Measurements from ENCODE around the gene CDC37. TPM values are rescaled to one million over a fixed set of nuclear protein-coding genes. Genes with fewer than 3 reads are reported as not detected.

CDC37 gene
- total and polyA plus RNA-seq, 4 experiments from 2014 or later: 51.8 to 185 (median 134) TPM

DNA sequence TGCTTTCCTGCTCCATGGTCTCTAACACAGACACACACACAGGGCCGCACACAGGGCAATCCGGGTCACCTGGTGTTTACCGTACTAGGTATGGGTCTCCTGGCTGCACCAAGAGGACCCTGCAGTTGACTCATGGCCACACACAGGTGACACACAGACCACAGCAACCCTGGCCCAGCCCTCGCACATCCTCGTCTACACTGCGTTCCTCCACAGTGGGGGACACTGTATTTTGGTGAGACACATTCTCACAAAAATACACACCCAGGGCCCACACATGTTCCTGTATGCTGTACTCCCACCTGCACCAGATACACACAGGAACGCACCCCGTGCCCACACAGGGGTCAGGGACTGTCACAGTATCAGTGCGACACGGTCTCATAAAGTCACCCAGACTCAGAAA lies 29.8 kb upstream of the CDC37 start:
- Mint-ChIP-seq H3K4me3 (peak overlapping the region; percentile 40 to 76 (median 59)), H3K36me3 (peaks cover 0 to 9% of the 10 kb centered on the region in 2 donors), H3K9me3 (peaks cover 0 to 2% (median 0%) of the 10 kb centered on the region in 8 donors), H3K27ac (peak overlapping the region; percentile 65 to 89 (median 84)), H3K27me3 (peaks cover 7 to 17% of the 10 kb centered on the region in 2 donors), H3K4me1 (peaks cover 20 to 52% (median 36%) of the 10 kb centered on the region in 4 donors)
- H3K4me1 ChIP-seq (ENCODE audit: insufficient read depth, low read length): peaks cover 40% of the 10 kb centered on the region
- H3K27ac ChIP-seq (ENCODE audit: low read depth, low read length): peak overlapping the region; percentile 50
- no peak for DNase-seq
- ChIA-PET POLR2A (ENCODE audit: partially characterized antibody) (interaction anchor here (26.5 kb wide), 1 partner anchor 24 kb away, joined by 470 read pairs; the partner anchor contains the start of gene CDC37), CTCF (ENCODE audit: partially characterized antibody) (interaction anchor here (1.6 to 19.1 kb wide), 3 partner anchors 19 to 173 kb away, joined by 3 to 379 read pairs (median 82); partner anchors contain the start of gene CDC37)
- no peak overlapping the region for H3K4me3 ChIP-seq (ENCODE audit: low read length in 2 of 2)
- H3K9me3 ChIP-seq (ENCODE audit: control insufficient read depth in 1 of 2, low read length in 2 of 2): no peaks in the 10 kb centered on the region
- intact Hi-C loops (cut with micrococcal nuclease): no loop called here
- no peaks in the 10 kb centered on the region for H3K27me3 ChIP-seq (ENCODE audit: insufficient read depth, low read length)
- H3K36me3 ChIP-seq (ENCODE audit: insufficient read depth, low read length): no peaks in the 10 kb centered on the region

GRCh38 chr19:10432736-10433130 lies 29.4 kb upstream of the CDC37 start:
- intact Hi-C loops (cut with micrococcal nuclease): no loop called here
- ChIA-PET POLR2A (ENCODE audit: partially characterized antibody) (interaction anchor here (1.0 to 26.5 kb wide), 3 partner anchors 11 to 162 kb away, joined by 3 to 470 read pairs (median 5); partner anchors contain the start of genes CDC37 and ICAM1), CTCF (ENCODE audit: partially characterized antibody) (interaction anchor here (1.6 to 19.1 kb wide), 2 partner anchors 28 to 173 kb away, joined by 3 to 379 read pairs; partner anchors contain the start of gene CDC37)
- peak overlapping the region; percentile 37 to 89 (median 80) for H3K27ac Mint-ChIP-seq
- H3K9me3 ChIP-seq (ENCODE audit: control insufficient read depth in 1 of 2, low read length in 2 of 2): no peaks in the 10 kb centered on the region
- H3K27me3 Mint-ChIP-seq: peaks cover 8 to 19% of the 10 kb centered on the region in 2 donors
- peaks cover 44% of the 10 kb centered on the region for H3K4me1 ChIP-seq (ENCODE audit: insufficient read depth, low read length)
- H3K4me3 ChIP-seq (ENCODE audit: low read length in 2 of 2): peak overlapping the region in 1 of 2 donors; percentile 11
- peak overlapping the region; percentile 50 for H3K27ac ChIP-seq (ENCODE audit: low read depth, low read length)
- H3K9me3 Mint-ChIP-seq: peaks cover 0 to 5% (median 0%) of the 10 kb centered on the region in 8 donors
- no peaks in the 10 kb centered on the region for H3K27me3 ChIP-seq (ENCODE audit: insufficient read depth, low read length)
- peak overlapping the region; percentile 40 to 76 (median 61) for H3K4me3 Mint-ChIP-seq
- peaks cover 24 to 56% (median 40%) of the 10 kb centered on the region in 4 donors for H3K4me1 Mint-ChIP-seq
- H3K36me3 ChIP-seq (ENCODE audit: insufficient read depth, low read length): no peaks in the 10 kb centered on the region
- no peak for DNase-seq
- peaks cover 0 to 12% of the 10 kb centered on the region in 2 donors for H3K36me3 Mint-ChIP-seq

- no peaks in the 10 kb centered on the region for H3K9me3 ChIP-seq (ENCODE audit: control insufficient read depth in 1 of 2, low read length in 2 of 2)
- H3K4me1 ChIP-seq (ENCODE audit: insufficient read depth, low read length): peaks cover 50% of the 10 kb centered on the region
- Mint-ChIP-seq H3K9me3 (peaks cover 0 to 7% (median 0%) of the 10 kb centered on the region in 8 donors), H3K27me3 (peaks cover 8 to 19% of the 10 kb centered on the region in 2 donors), H3K4me3 (peak overlapping the region; percentile 83 to 96 (median 90)), H3K36me3 (peaks cover 0 to 12% of the 10 kb centered on the region in 2 donors), H3K4me1 (peaks cover 28 to 62% (median 44%) of the 10 kb centered on the region in 4 donors), H3K27ac (peak overlapping the region; percentile 94 to 99 (median 98))
- no peaks in the 10 kb centered on the region for H3K36me3 ChIP-seq (ENCODE audit: insufficient read depth, low read length)
- CTCF ChIA-PET (ENCODE audit: partially characterized antibody): interaction anchor here (0.9 to 19.1 kb wide), 4 partner anchors 16 to 172 kb away, joined by 3 to 379 read pairs (median 4); partner anchors contain the start of genes CDC37 and ICAM1
- peak overlapping the region; percentile 50 for H3K27ac ChIP-seq (ENCODE audit: low read depth, low read length)
- no peaks in the 10 kb centered on the region for H3K27me3 ChIP-seq (ENCODE audit: insufficient read depth, low read length)
- H3K4me3 ChIP-seq (ENCODE audit: low read length in 2 of 2): peak overlapping the region in 1 of 2 donors; percentile 43
- intact Hi-C loops (cut with micrococcal nuclease): loop anchor here (2.0 kb wide), 1 partner anchor 15 kb away; no protein-coding TSS in a partner anchor
- POLR2A ChIA-PET (ENCODE audit: partially characterized antibody): interaction anchor here (1.0 to 26.5 kb wide), 3 partner anchors 10 to 161 kb away, joined by 3 to 470 read pairs (median 5); partner anchors contain the start of genes CDC37 and ICAM1
- DNase-seq: peak; percentile 61 to 82 (median 68)
Observed at GRCh38 chr19:10431943-10432735, 28.8 kb upstream of the CDC37 start.

GRCh38 chr19:10431254-10431942 lies 28.1 kb upstream of the CDC37 start:
- Mint-ChIP-seq H3K9me3 (peaks cover 0 to 7% (median 0%) of the 10 kb centered on the region in 8 donors), H3K27ac (peak overlapping the region; percentile 94 to 99 (median 98)), H3K27me3 (peaks cover 8 to 19% of the 10 kb centered on the region in 2 donors), H3K4me3 (peak overlapping the region; percentile 83 to 96 (median 90)), H3K4me1 (peaks cover 29 to 67% (median 47%) of the 10 kb centered on the region in 4 donors), H3K36me3 (peaks cover 0 to 12% of the 10 kb centered on the region in 2 donors)
- Histone ChIP-seq H3K27ac (ENCODE audit: low read depth, low read length) (peak overlapping the region; percentile 50), H3K4me1 (ENCODE audit: insufficient read depth, low read length) (peaks cover 52% of the 10 kb centered on the region), H3K27me3 (ENCODE audit: insufficient read depth, low read length) (no peaks in the 10 kb centered on the region), H3K36me3 (ENCODE audit: insufficient read depth, low read length) (no peaks in the 10 kb centered on the region), H3K4me3 (ENCODE audit: low read length in 2 of 2) (peak overlapping the region; percentile 36 to 43), H3K9me3 (ENCODE audit: control insufficient read depth in 1 of 2, low read length in 2 of 2) (no peaks in the 10 kb centered on the region)
- ChIA-PET POLR2A (ENCODE audit: partially characterized antibody) (interaction anchor here (1.0 to 26.5 kb wide), 3 partner anchors 10 to 161 kb away, joined by 3 to 470 read pairs (median 5); partner anchors contain the start of genes CDC37 and ICAM1), CTCF (ENCODE audit: partially characterized antibody) (interaction anchor here (0.9 to 19.1 kb wide), 5 partner anchors 15 to 172 kb away, joined by 3 to 379 read pairs (median 4); partner anchors contain the start of genes CDC37 and ICAM1)
- intact Hi-C loops (cut with micrococcal nuclease): loop anchor here (2.0 kb wide), 1 partner anchor 15 kb away; no protein-coding TSS in a partner anchor
- peak in 3 of 5 donors; percentile 43 to 73 (median 55) for DNase-seq

DNA sequence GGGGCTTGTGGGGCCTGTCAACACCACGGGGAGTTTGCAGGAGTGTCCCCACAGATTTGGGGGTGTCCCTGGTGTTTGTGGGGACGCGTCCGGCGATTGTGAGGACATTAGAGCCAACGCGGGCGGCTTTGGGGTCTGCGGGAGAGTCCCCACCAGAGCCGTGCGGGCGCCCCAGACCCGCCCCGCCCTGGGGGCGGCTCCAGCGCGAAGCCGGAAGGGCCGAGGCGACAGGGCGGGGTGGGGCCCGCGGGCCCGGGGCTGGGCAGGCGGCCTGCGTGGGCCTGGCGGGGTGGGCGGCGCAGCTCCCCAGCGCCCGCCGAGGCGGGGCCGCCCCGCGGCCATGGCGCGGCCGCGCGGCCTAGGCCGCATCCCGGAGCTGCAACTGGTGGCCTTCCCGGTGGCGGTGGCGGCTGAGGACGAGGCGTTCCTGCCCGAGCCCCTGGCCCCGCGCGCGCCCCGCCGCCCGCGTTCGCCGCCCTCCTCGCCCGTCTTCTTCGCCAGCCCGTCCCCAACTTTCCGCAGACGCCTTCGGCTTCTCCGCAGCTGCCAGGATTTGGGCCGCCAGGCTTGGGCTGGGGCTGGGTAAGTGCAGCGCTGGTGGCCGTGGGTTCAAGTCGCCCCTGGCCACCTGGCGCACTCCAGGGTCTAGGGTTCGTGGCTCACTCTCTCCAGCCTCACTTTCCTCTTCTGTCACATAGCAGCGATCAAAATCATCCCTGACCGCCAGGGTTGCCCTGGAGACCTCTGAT lies 27.3 kb upstream of the CDC37 start:
- Mint-ChIP-seq H3K27me3 (peaks cover 8 to 19% of the 10 kb centered on the region in 2 donors), H3K36me3 (peaks cover 0 to 12% of the 10 kb centered on the region in 2 donors), H3K9me3 (peaks cover 0 to 7% (median 0%) of the 10 kb centered on the region in 8 donors), H3K4me1 (peaks cover 29 to 71% (median 45%) of the 10 kb centered on the region in 4 donors), H3K4me3 (peak overlapping the region; percentile 52 to 96 (median 90)), H3K27ac (peak overlapping the region; percentile 97 to 99 (median 99))
- H3K36me3 ChIP-seq (ENCODE audit: insufficient read depth, low read length): no peaks in the 10 kb centered on the region
- DNase-seq: no peak
- intact Hi-C loops (cut with micrococcal nuclease): loop anchor here (2.0 kb wide), 1 partner anchor 14 kb away; no protein-coding TSS in a partner anchor
- CTCF ChIA-PET (ENCODE audit: partially characterized antibody): interaction anchor here (1.3 to 19.1 kb wide), 3 partner anchors 14 to 160 kb away, joined by 4 to 379 read pairs (median 4); partner anchors contain the start of genes CDC37 and ICAM1
- H3K4me3 ChIP-seq (ENCODE audit: low read length in 2 of 2): peak overlapping the region; percentile 36 to 43
- H3K9me3 ChIP-seq (ENCODE audit: control insufficient read depth in 1 of 2, low read length in 2 of 2): no peaks in the 10 kb centered on the region
- H3K27me3 ChIP-seq (ENCODE audit: insufficient read depth, low read length): no peaks in the 10 kb centered on the region
- peaks cover 54% of the 10 kb centered on the region for H3K4me1 ChIP-seq (ENCODE audit: insufficient read depth, low read length)
- POLR2A ChIA-PET (ENCODE audit: partially characterized antibody): interaction anchor here (0.8 to 26.5 kb wide), 3 partner anchors 9 to 97 kb away, joined by 3 to 470 read pairs (median 6); partner anchors contain the start of genes CDC37 and RAVER1
- H3K27ac ChIP-seq (ENCODE audit: low read depth, low read length): peak overlapping the region; percentile 50

- Mint-ChIP-seq H3K4me1 (peaks cover 32 to 84% (median 56%) of the 10 kb centered on the region in 4 donors), H3K36me3 (peaks cover 0 to 12% of the 10 kb centered on the region in 2 donors), H3K4me3 (peak overlapping the region in 2 of 8 donors; percentile 32 to 90), H3K27ac (peak overlapping the region; percentile 90 to 99 (median 98)), H3K27me3 (peaks cover 10 to 26% of the 10 kb centered on the region in 2 donors), H3K9me3 (peaks cover 0 to 7% (median 0%) of the 10 kb centered on the region in 8 donors)
- ChIA-PET POLR2A (ENCODE audit: partially characterized antibody) (interaction anchor here (1.0 to 26.5 kb wide), 3 partner anchors 7 to 124 kb away, joined by 5 to 470 read pairs (median 6); partner anchors contain the start of gene CDC37), CTCF (ENCODE audit: partially characterized antibody) (interaction anchor here (0.9 to 19.1 kb wide), 7 partner anchors 8 to 177 kb away, joined by 3 to 379 read pairs (median 6); partner anchors contain the start of genes CDC37 and MRPL4)
- H3K4me3 ChIP-seq (ENCODE audit: low read length in 2 of 2): no peak overlapping the region
- peak overlapping the region; percentile 73 for H3K27ac ChIP-seq (ENCODE audit: low read depth, low read length)
- no peaks in the 10 kb centered on the region for H3K36me3 ChIP-seq (ENCODE audit: insufficient read depth, low read length)
- H3K27me3 ChIP-seq (ENCODE audit: insufficient read depth, low read length): no peaks in the 10 kb centered on the region
- intact Hi-C loops (cut with micrococcal nuclease): no loop called here
- H3K4me1 ChIP-seq (ENCODE audit: insufficient read depth, low read length): peaks cover 71% of the 10 kb centered on the region
- no peaks in the 10 kb centered on the region for H3K9me3 ChIP-seq (ENCODE audit: control insufficient read depth in 1 of 2, low read length in 2 of 2)
- no peak for DNase-seq
Observed at GRCh38 chr19:10428996-10429381, 25.6 kb upstream of the CDC37 start.
